Heart right ventricle (tissue), 16 donors: ENCODE results near the gene LGALS7. TPM values are rescaled to one million over a fixed set of nuclear protein-coding genes. Genes with fewer than 3 reads are reported as not detected.
"Not testable (repeated sequence)": the region's sequence is repeated elsewhere in the genome, so short reads cannot be mapped to it uniquely, and the experiment has no call there.

Experiments used
- ATAC-seq, 8 donors: fragments of 200-7000 bp; cut with Tn5 transposase; one replicate each; pipeline ENCODE4 v1.9.1; 2020; ENCODE audit warnings: mild to moderate bottlenecking in 8 of 8, moderate library complexity in 8 of 8, moderate number of reproducible peaks in 1 of 8
- DNase-seq, 2 donors: peaks; one replicate each; pipeline ENCODE4 v3.0.0-alpha.2; 2020
- H3K27ac ChIP-seq, 10 donors: fragments of 200-600 bp; sonication (generic) in 2 of 10; one replicate each; pipeline versions ENCODE4 v1.5.0 to v1.8.0; 2020 to 2022; ENCODE audit warnings: mild to moderate bottlenecking in 3 of 10
- H3K27me3 ChIP-seq, 7 donors: fragments of 200-600 bp; one replicate each; pipeline ENCODE4 v1.8.0; 2021 to 2022; ENCODE audit warnings: mild to moderate bottlenecking in 2 of 7
- H3K36me3 ChIP-seq, 9 donors: fragments of 200-600 bp; sonication (generic) in 1 of 9; one replicate each; pipeline versions ENCODE4 v1.5.0 to v1.8.0; 2020 to 2022; ENCODE audit warnings: mild to moderate bottlenecking in 2 of 9
- H3K4me1 ChIP-seq, 9 donors: fragments of 200-600 bp; sonication (generic) in 1 of 9; one replicate each; pipeline versions ENCODE4 v1.5.0 to v1.8.0; 2020 to 2022; ENCODE audit warnings: mild to moderate bottlenecking in 4 of 9
- H3K4me3 ChIP-seq, 10 donors: fragments of 200-600 bp; sonication (generic) in 2 of 10; one replicate each; pipeline versions ENCODE4 v1.5.0 to v1.8.0; 2020 to 2022; ENCODE audit warnings: mild to moderate bottlenecking in 7 of 10, moderate library complexity in 2 of 10
- H3K9me3 ChIP-seq, 11 donors: fragments of 200-600 bp in 10 of 11; sonication (generic) in 2 of 11; one replicate each; pipeline versions ENCODE4 v1.5.0 to v1.8.0; 2013 to 2022; ENCODE audit warnings: mild to moderate bottlenecking in 2 of 11, control low read depth in 1 of 11, moderate library complexity in 1 of 11
- CTCF ChIP-seq, 9 donors: fragments of 200-600 bp; sonication (generic) in 2 of 9; IDR thresholded peaks; one replicate each; pipeline versions ENCODE4 v1.5.0 to v1.8.0; 2021 to 2022; ENCODE audit warnings: antibody characterized with exemption in 9 of 9, mild to moderate bottlenecking in 5 of 9, moderate library complexity in 1 of 9
- WGBS, 2 donors: extraction: QIAGEN DNeasy Blood & Tissue Kit; methylation state at CpG; one replicate each; pipeline ENCODE4 v1.1.7; 2013; ENCODE audit warnings: inconsistent platforms in 1 of 2; 5-methylcytosine and 5-hydroxymethylcytosine counted together
- intact Hi-C, 10 donors: fragments of 100-400 bp; cut with DNase I; formaldehyde crosslinking; loops; one replicate each; pipeline versions ENCODE4 v1.11.1 to v1.14.2; 2022
- polyA plus RNA-seq, 2 donors: library from polyadenylated mRNA; stranded (reverse); fragments of 200-250 nt; gene quantifications; one replicate each; pipeline ENCODE4 v1.2.3, GENCODE V29; 2013
- total RNA-seq, 10 donors: library from RNA; stranded (reverse); fragmentation: NEBNext Ultra II Directional in 3 of 10; extraction: Animal tissue kit (Norgen Biotek cat#: 25700) in 3 of 10; gene quantifications; one replicate each; pipeline versions ENCODE4 v1.2.1 to v1.2.4, GENCODE V29; 2021 to 2023
- donor health status: Arrhythmogenic right ventricular cardiomyopathy.
- donor health status: ischemic (EF 13 %, LVEDD 7.1; RV severe dilation, severe dysfunction).
- donor health status: healthy with polysubstance abuse.
- donor health status: DM: no; HTN: yes; CAD: no.
- donor health status: DM: no; HTN: no; CAD: no.
- donor health status: ischemic (EF 25% LVEDD 6.9; RV normal size, moderate dysfunction).
- donor health status: ischemic (EF 25% LVEDD 5.7; RV mildly dilated, moderate dysfunction).
- donor health status: healthy.
- donor health status: DM: yes; HTN: yes; CAD: no.
- donor health status: Ischemic cardiomyopathy.
- donor health status: ischemic (EF 35%, LVEDD 5.7; RV mildly dilated, moderate dysfunction).
- donor health status: nonischemic (EF 11% LVEDD 7.7; RV severe dilation, severe dysfunction).
- donor health status: DM: yes; HTN: yes; CAD: no.
- donor health status: PGD.
- donor health status: ischemic (EF 29% LVEDD 5.4; RV normal size, mild dysfunction).
- donor health status: nonischemic (EF 23%, LVEDD 6.1; RV moderate dilation, normal function).

The LGALS7 gene
- total and polyA plus RNA-seq, 12 donors, result not detected

- TF ChIP-seq CTCF (IDR thresholded peaks at IDR 0.05), result no peak
- Histone ChIP-seq H3K36me3 (peaks cover 0 to 7% (median 0%) of the 10 kb centered on the region in 9 donors), H3K4me1 (peaks cover 0 to 10% (median 0%) of the 10 kb centered on the region in 9 donors), H3K4me3 (no peak overlapping the region), H3K27me3 (no peaks in the 10 kb centered on the region), H3K27ac (no peak overlapping the region), H3K9me3 (no peaks in the 10 kb centered on the region)
- DNase-seq, result no peak
- WGBS, 2 donors, result 95% methylated on average over 5 of the region's 5 CpGs
- no peak for ATAC-seq
- intact Hi-C loops, result loop anchor here in 1 of 10 donors (2.0 kb wide), 1 partner anchor 22 kb away; no protein-coding TSS in a partner anchor
These were observed 27.4 kb upstream of the LGALS7 start for GRCh38 chr19:38800577-38801347.

GRCh38 chr19:38799104-38799503, 25.8 kb upstream of the LGALS7 start:
- DNase-seq, result no peak
- no peaks in the 10 kb centered on the region for H3K27me3 ChIP-seq

GRCh38 chr19:38797781-38798180, 24.5 kb upstream of the LGALS7 start:
- H3K27ac ChIP-seq, ATAC-seq, intact Hi-C loops, H3K9me3 ChIP-seq, H3K4me3 ChIP-seq, DNase-seq, H3K27me3 ChIP-seq, H3K36me3 ChIP-seq, H3K4me1 ChIP-seq: not testable (repeated sequence)
- WGBS, 2 donors, result 88 to 92% methylated on average over 13 to 28 of the region's 33 CpGs

More at GRCh38 chr19:38799104-38799503, 25.8 kb upstream of the LGALS7 start:
- Histone ChIP-seq H3K4me3 (no peak overlapping the region), H3K4me1 (no peaks in the 10 kb centered on the region), H3K36me3 (peaks cover 0 to 7% (median 0%) of the 10 kb centered on the region in 9 donors), H3K27ac (no peak overlapping the region), H3K9me3 (no peaks in the 10 kb centered on the region)
- TF ChIP-seq CTCF (IDR thresholded peaks at IDR 0.05), result no peak
- ATAC-seq, result no peak
- 94 to 95% methylated on average over 10 of the region's 10 CpGs for WGBS, 2 donors
- intact Hi-C loops, result no loop called here

GRCh38 chr19:38796154-38796553, 22.8 kb upstream of the LGALS7 start:
- DNase-seq, result no peak
- intact Hi-C loops, result no loop called here
- Histone ChIP-seq H3K9me3 (no peaks in the 10 kb centered on the region), H3K36me3 (no peaks in the 10 kb centered on the region), H3K4me1 (peaks cover 0 to 15% (median 7%) of the 10 kb centered on the region in 9 donors), H3K27me3 (no peaks in the 10 kb centered on the region), H3K4me3 (no peak overlapping the region), H3K27ac (no peak overlapping the region)
- 71 to 94% methylated on average over 2 of the region's 2 CpGs for WGBS, 2 donors
- ATAC-seq, result no peak
- TF ChIP-seq CTCF (IDR thresholded peaks at IDR 0.05), result no peak

- peaks cover 0 to 15% (median 7%) of the 10 kb centered on the region in 9 donors for H3K4me1 ChIP-seq
- no peak for ATAC-seq
- no peaks in the 10 kb centered on the region for H3K9me3 ChIP-seq
- H3K27ac ChIP-seq, result no peak overlapping the region
- DNase-seq, result no peak
- H3K4me3 ChIP-seq, result no peak overlapping the region
- 87 to 95% methylated on average over 4 of the region's 4 CpGs for WGBS, 2 donors
- intact Hi-C loops, result no loop called here
- H3K36me3 ChIP-seq, result no peaks in the 10 kb centered on the region
- no peak for TF ChIP-seq CTCF (IDR thresholded peaks at IDR 0.05)
- no peaks in the 10 kb centered on the region for H3K27me3 ChIP-seq
These were observed 22.2 kb upstream of the LGALS7 start for GRCh38 chr19:38795549-38795948.
